Nephron (organoid): ENCODE measurements around the gene HYAL3.
"Not testable (repeated sequence)": the region's sequence is repeated elsewhere in the genome, so short reads cannot be mapped to it uniquely, and the experiment has no call there.

Experiments
- H3K27ac Mint-ChIP-seq, 3 experiments: 2 replicates each; pipeline ENCODE4 v1.8.0; 2020; ENCODE audit warnings: mixed read lengths in 3 of 3, mild to moderate bottlenecking in 2 of 3, moderate library complexity in 1 of 3
- H3K27me3 Mint-ChIP-seq: 2 replicates; pipeline ENCODE4 v1.8.0; 2021; ENCODE audit warnings: low read depth, mild to moderate bottlenecking, moderate library complexity, mixed read lengths
- H3K36me3 Mint-ChIP-seq: 2 replicates; pipeline ENCODE4 v1.8.0; 2020; ENCODE audit warnings: low read depth, mixed read lengths
- H3K4me1 Mint-ChIP-seq: 2 replicates; pipeline ENCODE4 v1.8.0; 2020; ENCODE audit warnings: mixed read lengths
- H3K4me3 Mint-ChIP-seq, 3 experiments: 2 replicates each; pipeline ENCODE4 v1.8.0; 2020; ENCODE audit warnings: mild to moderate bottlenecking in 3 of 3, mixed read lengths in 3 of 3, moderate library complexity in 2 of 3
- H3K9me3 Mint-ChIP-seq: 2 replicates; pipeline ENCODE4 v1.8.0; 2020; ENCODE audit warnings: mixed read lengths
- CTCF ChIP-seq, 3 experiments: fragments of 200-600 bp; sonication (generic); IDR thresholded peaks; one replicate each; pipeline ENCODE4 v1.5.0; 2021; ENCODE audit warnings: antibody characterized with exemption in 3 of 3; ENCODE audit not compliant: unreplicated experiment in 3 of 3

Gene HYAL3

GRCh38 chr3:50250514-50250913 is 48.7 kb downstream of the HYAL3 start:
- Mint-ChIP-seq H3K4me1 (peaks cover 35% of the 10 kb centered on the region), H3K27me3 (no peaks in the 10 kb centered on the region), H3K36me3 (peaks cover 12% of the 10 kb centered on the region), H3K4me3 (no peak overlapping the region), H3K9me3 (no peaks in the 10 kb centered on the region), H3K27ac (no peak overlapping the region)
- TF ChIP-seq CTCF (IDR thresholded peaks at IDR 0.05; ENCODE audit: unreplicated experiment in 3 of 3): no peak

- Mint-ChIP-seq H3K4me1 (peaks cover 40% of the 10 kb centered on the region), H3K27me3 (no peaks in the 10 kb centered on the region), H3K9me3 (no peaks in the 10 kb centered on the region), H3K36me3 (peaks cover 12% of the 10 kb centered on the region), H3K4me3 (no peak overlapping the region), H3K27ac (no peak overlapping the region)
- TF ChIP-seq CTCF (IDR thresholded peaks at IDR 0.05; ENCODE audit: unreplicated experiment in 3 of 3): no peak
These were observed 49.7 kb downstream of the HYAL3 start for GRCh38 chr3:50249457-50249856.

- Mint-ChIP-seq H3K27me3 (no peaks in the 10 kb centered on the region), H3K4me1 (peaks cover 40% of the 10 kb centered on the region), H3K4me3 (peak overlapping the region in 1 of 3 experiments; percentile 36), H3K36me3 (peaks cover 8% of the 10 kb centered on the region), H3K9me3 (no peaks in the 10 kb centered on the region), H3K27ac (peak overlapping the region; percentile 47 to 73 (median 69))
- no peak for TF ChIP-seq CTCF (IDR thresholded peaks at IDR 0.05; ENCODE audit: unreplicated experiment in 3 of 3)
These were observed 50.8 kb downstream of the HYAL3 start for GRCh38 chr3:50248387-50248786.

GRCh38 chr3:50246517-50246954 is 52.7 kb downstream of the HYAL3 start:
- peaks cover 8% of the 10 kb centered on the region for H3K36me3 Mint-ChIP-seq
- H3K4me1 Mint-ChIP-seq: peaks cover 47% of the 10 kb centered on the region
- no peaks in the 10 kb centered on the region for H3K27me3 Mint-ChIP-seq
- H3K9me3 Mint-ChIP-seq: no peaks in the 10 kb centered on the region
- peak overlapping the region; percentile 96 to 98 (median 96) for H3K27ac Mint-ChIP-seq
- peak in 1 of 3 experiments; percentile 19 for TF ChIP-seq CTCF (IDR thresholded peaks at IDR 0.05; ENCODE audit: unreplicated experiment in 3 of 3)
- peak overlapping the region; percentile 69 to 75 (median 75) for H3K4me3 Mint-ChIP-seq

- peaks cover 4% of the 10 kb centered on the region for H3K36me3 Mint-ChIP-seq
- no peaks in the 10 kb centered on the region for H3K9me3 Mint-ChIP-seq
- peak overlapping the region; percentile 69 to 75 (median 75) for H3K4me3 Mint-ChIP-seq
- TF ChIP-seq CTCF (IDR thresholded peaks at IDR 0.05; ENCODE audit: unreplicated experiment in 3 of 3): peak; percentile 95 to 99 (median 98)
- peak overlapping the region; percentile 96 to 98 (median 96) for H3K27ac Mint-ChIP-seq
- peaks cover 48% of the 10 kb centered on the region for H3K4me1 Mint-ChIP-seq
- H3K27me3 Mint-ChIP-seq: no peaks in the 10 kb centered on the region
These were observed 53.2 kb downstream of the HYAL3 start for GRCh38 chr3:50245831-50246516.

GRCh38 chr3:50245251-50245745 is 53.9 kb downstream of the HYAL3 start:
- peak overlapping the region; percentile 69 to 75 (median 75) for H3K4me3 Mint-ChIP-seq
- peak overlapping the region; percentile 96 to 98 (median 96) for H3K27ac Mint-ChIP-seq
- peaks cover 3% of the 10 kb centered on the region for H3K36me3 Mint-ChIP-seq
- H3K27me3 Mint-ChIP-seq: no peaks in the 10 kb centered on the region
- no peaks in the 10 kb centered on the region for H3K9me3 Mint-ChIP-seq
- peaks cover 47% of the 10 kb centered on the region for H3K4me1 Mint-ChIP-seq
- TF ChIP-seq CTCF (IDR thresholded peaks at IDR 0.05; ENCODE audit: unreplicated experiment in 3 of 3): no peak

GRCh38 chr3:50244813-50245212 is 54.4 kb downstream of the HYAL3 start:
- not testable (repeated sequence) for H3K36me3 Mint-ChIP-seq, H3K9me3 Mint-ChIP-seq, H3K27me3 Mint-ChIP-seq
- Mint-ChIP-seq H3K4me3 (peak overlapping the region in 2 of 3 experiments; percentile 32 to 69), H3K4me1 (peaks cover 46% of the 10 kb centered on the region), H3K27ac (peak overlapping the region; percentile 96 to 98 (median 96))
